H1 (cell line): Measurements from ENCODE around the gene RGS16. TPM values are rescaled to one million over a fixed set of nuclear protein-coding genes. Genes with fewer than 3 reads are reported as not detected.

Experiments used
- CTCF ChIA-PET: fragments of 300-600 bp; sonication (Branson Sonifier 250); formaldehyde crosslinking; loops from one replicate; lab custom pipeline; 2021; ENCODE audit not compliant: partially characterized antibody; lab: Charles Lee
- POLR2A ChIA-PET: fragments of 300-600 bp; sonication (Branson Sonifier 250); formaldehyde crosslinking; loops from one replicate; lab custom pipeline; 2021; ENCODE audit warnings: inconsistent platforms; ENCODE audit not compliant: partially characterized antibody; lab: Charles Lee
- DNase-seq, 2 experiments: peaks; one replicate each; pipeline versions ENCODE4 v3.0.0 to v3.0.0-alpha.2; 2010 to 2022; ENCODE audit warnings: low spot score in 2 of 2, low read depth in 1 of 2, mixed read lengths in 1 of 2
- FAIRE-seq: peaks from 2 replicates; lab custom pipeline; 2011; peaks lifted over from hg19 to GRCh38; lab: Jason Lieb, UNC
- H2AFZ ChIP-seq: 2 replicates; pipeline ENCODE4 v1.8.1; 2012; ENCODE audit warnings: low read length, inconsistent platforms
- H2AK5ac ChIP-seq: 2 replicates; pipeline ENCODE4 v1.6.1; 2013; ENCODE audit warnings: low read depth, low read length
- H2BK120ac ChIP-seq: replicated peaks from 2 replicates; pipeline ENCODE3; 2013; ENCODE audit warnings: low read depth, low read length, inconsistent platforms
- H2BK12ac ChIP-seq: 2 replicates; pipeline ENCODE4 v1.6.1; 2013; ENCODE audit warnings: low read depth, low read length
- H2BK15ac ChIP-seq: 2 replicates; pipeline ENCODE4 v1.6.1; 2013; ENCODE audit warnings: low read length
- H2BK20ac ChIP-seq: 2 replicates; pipeline ENCODE4 v1.6.1; 2013; ENCODE audit warnings: low read length
- H2BK5ac ChIP-seq: 2 replicates; pipeline ENCODE4 v1.6.1; 2013; ENCODE audit warnings: low read depth, low read length
- H3K14ac ChIP-seq: 2 replicates; pipeline ENCODE4 v1.6.1; 2013; ENCODE audit warnings: inconsistent platforms; ENCODE audit not compliant: insufficient read length
- H3K18ac ChIP-seq: 2 replicates; pipeline ENCODE4 v1.6.1; 2013; ENCODE audit warnings: low read length; ENCODE audit errors: extremely low read depth
- H3K23ac ChIP-seq: 2 replicates; pipeline ENCODE4 v1.6.1; 2013; ENCODE audit warnings: inconsistent platforms; ENCODE audit not compliant: insufficient read length
- H3K23me2 ChIP-seq: 2 replicates; pipeline ENCODE4 v1.6.1; 2013; ENCODE audit warnings: low read depth, low read length
- H3K27ac ChIP-seq: 2 replicates; pipeline ENCODE4 v1.6.1; 2011; ENCODE audit warnings: low read depth, low read length, inconsistent platforms
- H3K27me3 ChIP-seq, 4 experiments: replicated peaks in 1 of 4; 1 replicate in 1 of 4; 2 replicates in 3 of 4; pipeline versions ENCODE4 v1.6.1 to v1.8.1; 2011 to 2013; ENCODE audit warnings: low read length in 3 of 4, mild to moderate bottlenecking in 3 of 4, inconsistent platforms in 2 of 4, mixed read lengths in 2 of 4, moderate library complexity in 1 of 4; ENCODE audit not compliant: control insufficient read depth in 3 of 4, insufficient read depth in 3 of 4; ENCODE audit errors: extremely low read depth in 1 of 4
- H3K36me3 ChIP-seq, 4 experiments: 2 replicates each; pipeline versions ENCODE4 v1.6.1 to v1.8.1; 2011 to 2013; ENCODE audit warnings: mild to moderate bottlenecking in 4 of 4, low read length in 3 of 4, moderate library complexity in 2 of 4, control low read depth in 1 of 4, inconsistent platforms in 1 of 4; ENCODE audit not compliant: insufficient read depth in 4 of 4, control insufficient read depth in 2 of 4
- H3K4ac ChIP-seq: replicated peaks from 2 replicates; pipeline ENCODE3; 2013; ENCODE audit warnings: low read length, low read depth, mixed read lengths, inconsistent platforms; ENCODE audit not compliant: insufficient read length
- H3K4me1 ChIP-seq, 4 experiments: replicated peaks in 1 of 4; 1 replicate in 1 of 4; 2 replicates in 3 of 4; pipeline versions ENCODE4 v1.6.1 to v1.8.1; 2011 to 2013; ENCODE audit warnings: low read length in 3 of 4, inconsistent platforms in 2 of 4, mixed read lengths in 1 of 4; ENCODE audit not compliant: insufficient read depth in 4 of 4, control insufficient read depth in 3 of 4
- H3K4me2 ChIP-seq, 2 experiments: 2 replicates each; pipeline versions ENCODE4 v1.6.1 to v1.8.1; 2011 to 2013; ENCODE audit warnings: low read depth in 2 of 2, low read length in 2 of 2, control low read depth in 1 of 2, inconsistent platforms in 1 of 2, mild to moderate bottlenecking in 1 of 2; ENCODE audit not compliant: insufficient read depth in 1 of 2
- H3K4me3 ChIP-seq, 4 experiments: fragments of 200-600, 300-600 bp in 1 of 4; sonication (generic), shearing (Covaris generic), sonication (Bioruptor Twin) in 1 of 4; 2 replicates each; pipeline versions ENCODE4 v1.5.1 to v1.8.1; 2011 to 2016; ENCODE audit warnings: low read length in 4 of 4, low read depth in 3 of 4, control low read depth in 2 of 4, inconsistent platforms in 2 of 4, mild to moderate bottlenecking in 2 of 4, mixed read lengths in 1 of 4, moderate library complexity in 1 of 4; ENCODE audit not compliant: insufficient read depth in 2 of 4; ENCODE audit errors: extremely low read depth in 1 of 4
- H3K56ac ChIP-seq: replicated peaks from 2 replicates; pipeline ENCODE3; 2013; ENCODE audit warnings: low read depth, mild to moderate bottlenecking, mixed read lengths, low read length, inconsistent platforms; ENCODE audit not compliant: insufficient read length
- H3K79me1 ChIP-seq: 2 replicates; pipeline ENCODE4 v1.6.1; 2013; ENCODE audit warnings: low read depth, low read length, control low read depth
- H3K79me2 ChIP-seq, 2 experiments: 2 replicates each; pipeline versions ENCODE4 v1.6.1 to v1.8.1; 2012 to 2013; ENCODE audit warnings: low read length in 2 of 2, mild to moderate bottlenecking in 2 of 2, inconsistent platforms in 1 of 2; ENCODE audit not compliant: insufficient read depth in 2 of 2, control insufficient read depth in 1 of 2
- H3K9ac ChIP-seq, 4 experiments: replicated peaks in 1 of 4; 1 replicate in 1 of 4; 2 replicates in 3 of 4; pipeline versions ENCODE4 v1.6.1 to v1.8.1; 2011 to 2013; ENCODE audit warnings: low read depth in 3 of 4, low read length in 3 of 4, control low read depth in 2 of 4, mild to moderate bottlenecking in 2 of 4, moderate library complexity in 2 of 4, inconsistent platforms in 1 of 4; ENCODE audit errors: extremely low read depth in 1 of 4
- H3K9me3 ChIP-seq, 2 experiments: 2 replicates each; pipeline versions ENCODE4 v1.6.1 to v1.8.1; 2012 to 2013; ENCODE audit warnings: mild to moderate bottlenecking in 2 of 2, moderate library complexity in 2 of 2, control low read depth in 1 of 2, inconsistent platforms in 1 of 2, low read depth in 1 of 2, low read length in 1 of 2, mixed read lengths in 1 of 2; ENCODE audit not compliant: insufficient read depth in 2 of 2
- H4K20me1 ChIP-seq, 2 experiments: replicated peaks in 1 of 2; 2 replicates each; pipeline versions ENCODE3 to v1.8.1; 2011 to 2013; ENCODE audit warnings: inconsistent platforms in 2 of 2, low read length in 2 of 2, mild to moderate bottlenecking in 1 of 2; ENCODE audit not compliant: insufficient read depth in 2 of 2, control insufficient read depth in 1 of 2
- H4K5ac ChIP-seq: 2 replicates; pipeline ENCODE4 v1.6.1; 2013; ENCODE audit warnings: low read length, low read depth, mixed read lengths, inconsistent platforms; ENCODE audit not compliant: insufficient read length
- H4K8ac ChIP-seq: 2 replicates; pipeline ENCODE4 v1.8.0; 2013; ENCODE audit warnings: mild to moderate bottlenecking, moderate library complexity, low read length, inconsistent platforms; ENCODE audit not compliant: insufficient read depth; ENCODE audit errors: extremely low read depth
- H4K91ac ChIP-seq: replicated peaks from 2 replicates; pipeline ENCODE3; 2013; ENCODE audit warnings: low read length, mixed read lengths, inconsistent platforms; ENCODE audit not compliant: insufficient read length
- BCL11A ChIP-seq, 2 experiments: IDR thresholded peaks; one replicate each; pipeline ENCODE4 v1.6.1; 2011; ENCODE audit warnings: low read depth in 2 of 2, low read length in 2 of 2, mild to moderate bottlenecking in 2 of 2
- CREB1 ChIP-seq: IDR thresholded peaks from 2 replicates; pipeline ENCODE4 v1.6.1; 2012; ENCODE audit warnings: inconsistent platforms
- EP300 ChIP-seq, 2 experiments: IDR thresholded peaks; 1 replicate in 1 of 2; 2 replicates in 1 of 2; pipeline ENCODE4 v1.6.1; 2011 to 2012; ENCODE audit warnings: low read depth in 2 of 2, low read length in 2 of 2, mild to moderate bottlenecking in 2 of 2, borderline replicate concordance in 1 of 2, inconsistent platforms in 1 of 2, moderate library complexity in 1 of 2
- JUN ChIP-seq: IDR thresholded peaks from 2 replicates; pipeline ENCODE4 v1.6.1; 2011; ENCODE audit warnings: low read depth, mild to moderate bottlenecking, improper control_type of control experiment, low read length
- JUND ChIP-seq: IDR thresholded peaks from 2 replicates; pipeline ENCODE4 v1.6.1; 2011; ENCODE audit warnings: mild to moderate bottlenecking, improper control_type of control experiment, low read length
- KDM1A ChIP-seq: fragments of 200-600, 300-600 bp; sonication (generic); IDR thresholded peaks from 2 replicates; pipeline ENCODE4 v1.7.1; 2016; ENCODE audit warnings: mild to moderate bottlenecking, low read length, borderline replicate concordance
- NRF1 ChIP-seq: IDR thresholded peaks from 2 replicates; pipeline ENCODE4 v1.6.1; 2011; ENCODE audit warnings: mild to moderate bottlenecking, low read depth, low read length, improper control_type of control experiment
- POU5F1 ChIP-seq: IDR thresholded peaks from 2 replicates; pipeline ENCODE4 v1.6.1; 2011; ENCODE audit warnings: low read depth, mild to moderate bottlenecking, low read length, moderate library complexity
- SIRT6 ChIP-seq: IDR thresholded peaks from one replicate; pipeline ENCODE4 v1.7.1; 2012; ENCODE audit warnings: low read length, inconsistent platforms
- SUZ12 ChIP-seq: fragments of 200-600 bp; sonication (generic); IDR thresholded peaks from 2 replicates; pipeline ENCODE4 v1.6.1; 2012; ENCODE audit warnings: mild to moderate bottlenecking, inconsistent platforms, low read length, moderate library complexity, mixed read lengths
- WGBS, 2 experiments: shearing (Covaris generic) in 1 of 2; methylation state at CpG; one replicate each; pipeline versions ENCODE4 v1.1.6 to v1.1.7; 2013 to 2015; ENCODE audit warnings: low lambda C conversion rate in 2 of 2, mixed read lengths in 2 of 2, inconsistent platforms in 1 of 2, low coverage in 1 of 2, missing lambda C conversion rate in 1 of 2; ENCODE audit not compliant: insufficient replicate concordance in 2 of 2, insufficient coverage in 1 of 2, insufficient read length in 1 of 2; ENCODE audit errors: extremely low coverage in 1 of 2, missing lambda C conversion rate in 1 of 2; 5-methylcytosine and 5-hydroxymethylcytosine counted together
- polyA plus RNA-seq, 7 experiments: library from polyadenylated mRNA; depleted of rRNA in 3 of 7; stranded (reverse) in 5 of 7; unstranded in 2 of 7; fragments of >200 nt in 5 of 7; fragments of 200-250 nt in 2 of 7; gene quantifications; 1 replicate in 5 of 7; 2 replicates in 1 of 7; 4 replicates in 1 of 7; pipeline versions ENCODE4 v1.2.1 to v1.2.3, GENCODE V29; 2011 to 2013; ENCODE audit warnings: missing spikeins in 2 of 7, mixed read lengths in 2 of 7
- total RNA-seq: library from RNA; stranded (reverse); fragmentation: NEBNext Ultra II Directional; extraction: Animal tissue kit (Norgen Biotek cat#: 25700); gene quantifications from 2 replicates; pipeline ENCODE4 v1.2.1, GENCODE V29; 2021

The RGS16 gene
- total and polyA plus RNA-seq, 2 of the 8 experiments (the other 6 are each of a cell fraction or from before 2014, with no cell fraction given): 5.7 to 9.8 TPM

DNA sequence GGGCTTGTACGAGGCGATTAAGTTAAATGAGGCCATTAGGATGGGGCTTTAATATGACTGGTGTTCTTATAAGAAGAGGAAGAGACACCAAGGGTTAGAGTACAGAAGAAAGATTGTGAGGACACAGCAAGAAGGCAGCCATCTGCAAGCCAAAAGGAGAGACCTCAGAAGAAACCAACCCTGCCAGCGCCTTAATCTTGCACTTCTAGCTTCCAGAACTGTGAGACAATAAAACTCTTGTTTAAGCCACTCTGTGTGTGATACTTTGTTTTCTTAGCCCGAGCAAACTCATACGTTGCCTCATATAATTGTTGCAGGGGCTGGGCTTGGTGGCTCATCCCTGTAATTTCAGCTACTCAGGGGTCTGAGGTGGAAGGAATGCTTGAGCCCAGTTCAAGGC lies 33.6 kb upstream of the RGS16 start:
- ChIA-PET CTCF (interaction anchor here (0.9 to 1.8 kb wide), 6 partner anchors 9 to 147 kb away, joined by 3 to 8 read pairs (median 4); no protein-coding TSS in a partner anchor), POLR2A (interaction anchor here (15.8 kb wide), 1 partner anchor 23 kb away, joined by 107 read pairs; no protein-coding TSS in a partner anchor)
- no peak overlapping the region for H3K4me3 ChIP-seq
- H4K20me1 ChIP-seq: no peaks in the 10 kb centered on the region
- no peak overlapping the region for H2BK5ac ChIP-seq
- DNase-seq (no peak), FAIRE-seq (no peak)
- no peak overlapping the region for H2BK20ac ChIP-seq
- no peak overlapping the region for H3K9ac ChIP-seq
- no peak overlapping the region for H3K4me2 ChIP-seq
- no peaks in the 10 kb centered on the region for H3K79me2 ChIP-seq
- H3K27me3 ChIP-seq: no peaks in the 10 kb centered on the region; a peak in 1 of 7 replicates
- H3K9me3 ChIP-seq: no peaks in the 10 kb centered on the region
- no peaks in the 10 kb centered on the region for H3K79me1 ChIP-seq
- H2BK15ac ChIP-seq: no peak overlapping the region
- no peak overlapping the region for H3K4ac ChIP-seq
- H3K36me3 ChIP-seq: no peaks in the 10 kb centered on the region
- H3K4me1 ChIP-seq: peaks cover 1 to 9% (median 6%) of the 10 kb centered on the region in 4 experiments; a peak in 4 of 7 replicates
- no peak overlapping the region for H3K56ac ChIP-seq
- H3K27ac ChIP-seq: no peak overlapping the region
- H4K8ac ChIP-seq: no peak overlapping the region
- H3K23me2 ChIP-seq: no peaks in the 10 kb centered on the region
- H2AK5ac ChIP-seq: no peak overlapping the region
- 86% methylated on average over 5 of the region's 5 CpGs; no CpG with 5 or more reads in 1 of the 2 experiments for WGBS, 2 experiments
- no peak overlapping the region for H3K14ac ChIP-seq
- TF ChIP-seq SIRT6: no peak
- TF ChIP-seq POU5F1: no peak
- TF ChIP-seq JUN: no peak
- TF ChIP-seq CREB1: no peak
- no peak for TF ChIP-seq KDM1A
- TF ChIP-seq EP300 (IDR thresholded peaks at IDR 0.05; ENCODE audit: borderline replicate concordance in 1 of 2, low read depth in 2 of 2, low read length in 2 of 2): no peak
- no peak for TF ChIP-seq NRF1
- TF ChIP-seq JUND: no peak
- no peak for TF ChIP-seq SUZ12
- no peak for TF ChIP-seq BCL11A (IDR thresholded peaks at IDR 0.05; ENCODE audit: low read depth in 2 of 2, low read length in 2 of 2)
- no peak overlapping the region for H3K18ac ChIP-seq
- H3K23ac ChIP-seq: no peak overlapping the region
- H2AFZ ChIP-seq: no peak overlapping the region
- no peak overlapping the region for H2BK12ac ChIP-seq
- no peak overlapping the region for H2BK120ac ChIP-seq
- no peak overlapping the region for H4K91ac ChIP-seq
- H4K5ac ChIP-seq: no peak overlapping the region
